C4-2B (cell line): ENCODE data around the gene MLLT3.

Experiments used
- ZFX ChIP-seq: fragments of 450-650 bp; IDR thresholded peaks from 2 replicates; pipeline ENCODE4 v1.6.1; 2017
- TF ChIP-seq, protein P1 (sequence below): fragments of 450-650 bp; conservative IDR thresholded peaks from 2 replicates; pipeline ENCODE4 v1.5.1; 2017; ENCODE audit warnings: mild to moderate bottlenecking

DNA sequence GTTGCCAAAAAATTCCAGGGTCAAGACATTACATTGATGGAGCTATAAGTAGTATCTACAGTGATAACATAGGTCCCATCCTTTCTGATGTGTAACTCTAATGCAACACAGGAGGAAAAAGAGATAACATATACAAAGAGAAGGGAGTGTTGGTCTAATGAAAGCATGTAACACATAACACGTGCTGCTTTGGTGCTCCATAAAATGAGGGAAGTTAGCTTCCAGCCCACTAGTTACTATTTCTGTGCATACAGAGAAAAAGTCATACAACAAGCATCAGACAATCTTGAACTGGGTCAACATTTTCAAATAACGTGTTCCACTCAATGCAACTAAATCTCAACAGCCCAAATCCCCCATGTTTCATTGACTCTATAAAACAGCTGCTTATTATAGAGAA, 11.7 kb downstream of the MLLT3 start:
- TF ChIP-seq, protein P1, sequence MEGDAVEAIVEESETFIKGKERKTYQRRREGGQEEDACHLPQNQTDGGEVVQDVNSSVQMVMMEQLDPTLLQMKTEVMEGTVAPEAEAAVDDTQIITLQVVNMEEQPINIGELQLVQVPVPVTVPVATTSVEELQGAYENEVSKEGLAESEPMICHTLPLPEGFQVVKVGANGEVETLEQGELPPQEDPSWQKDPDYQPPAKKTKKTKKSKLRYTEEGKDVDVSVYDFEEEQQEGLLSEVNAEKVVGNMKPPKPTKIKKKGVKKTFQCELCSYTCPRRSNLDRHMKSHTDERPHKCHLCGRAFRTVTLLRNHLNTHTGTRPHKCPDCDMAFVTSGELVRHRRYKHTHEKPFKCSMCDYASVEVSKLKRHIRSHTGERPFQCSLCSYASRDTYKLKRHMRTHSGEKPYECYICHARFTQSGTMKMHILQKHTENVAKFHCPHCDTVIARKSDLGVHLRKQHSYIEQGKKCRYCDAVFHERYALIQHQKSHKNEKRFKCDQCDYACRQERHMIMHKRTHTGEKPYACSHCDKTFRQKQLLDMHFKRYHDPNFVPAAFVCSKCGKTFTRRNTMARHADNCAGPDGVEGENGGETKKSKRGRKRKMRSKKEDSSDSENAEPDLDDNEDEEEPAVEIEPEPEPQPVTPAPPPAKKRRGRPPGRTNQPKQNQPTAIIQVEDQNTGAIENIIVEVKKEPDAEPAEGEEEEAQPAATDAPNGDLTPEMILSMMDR: no peak
- TF ChIP-seq ZFX: no peak
